Amniotic stem cell (primary cell): ENCODE measurements around the gene GRIK1.
"Not testable (repeated sequence)": the region's sequence is repeated elsewhere in the genome, so short reads cannot be mapped to it uniquely, and the experiment has no call there.

Experiments
- DNase-seq: peaks from one replicate; lab custom pipeline; 2025; lab: John Stamatoyannopoulos, UW

Gene GRIK1

DNA sequence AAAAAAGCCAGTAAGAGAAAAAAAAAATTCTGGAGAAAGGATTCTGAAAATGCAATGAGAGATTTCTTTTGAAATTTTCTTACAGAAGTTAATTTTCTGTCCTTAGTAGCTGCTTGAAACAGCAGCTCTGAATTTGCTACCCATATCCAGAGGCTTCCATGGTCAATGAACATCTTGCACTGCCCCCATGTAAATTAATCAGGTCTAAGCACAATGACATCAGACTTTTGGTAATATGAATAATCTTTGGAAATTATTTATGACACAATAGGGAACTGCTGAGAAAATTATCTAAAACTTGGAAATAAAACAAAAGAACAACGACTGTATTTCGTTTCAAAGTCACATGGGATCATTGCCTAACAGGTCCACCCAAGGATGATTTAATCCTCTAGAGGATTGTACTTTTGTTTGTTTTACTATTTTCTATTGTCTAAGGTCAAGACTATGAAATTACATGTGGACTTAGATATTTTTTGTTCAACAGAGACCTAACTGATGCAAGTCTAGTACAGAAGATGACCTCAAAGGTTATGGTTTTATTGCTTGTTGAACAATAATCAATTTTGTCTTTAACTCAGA lies 328.9 kb downstream of the GRIK1 start:
- no peak for DNase-seq

DNA sequence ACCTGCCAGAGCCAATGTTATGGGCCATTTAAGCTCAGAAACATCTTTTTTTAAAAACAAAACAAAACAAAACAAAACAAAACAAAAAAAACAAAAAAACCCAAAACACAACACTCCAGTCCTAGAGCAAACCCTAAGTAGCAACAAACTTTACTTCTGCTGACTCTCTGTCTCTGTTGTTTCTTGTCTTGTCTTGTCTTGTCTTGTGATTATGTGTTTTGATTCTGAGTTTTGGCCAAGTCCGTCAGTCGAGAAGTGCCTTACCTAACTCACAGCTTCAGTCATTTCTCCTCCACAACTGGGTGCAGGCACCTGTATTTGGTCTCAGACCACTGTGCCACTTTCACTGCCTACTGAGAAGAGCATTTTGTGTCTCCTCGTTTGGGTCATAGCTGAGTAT lies 333.2 kb downstream of the GRIK1 start:
- no peak for DNase-seq

DNA sequence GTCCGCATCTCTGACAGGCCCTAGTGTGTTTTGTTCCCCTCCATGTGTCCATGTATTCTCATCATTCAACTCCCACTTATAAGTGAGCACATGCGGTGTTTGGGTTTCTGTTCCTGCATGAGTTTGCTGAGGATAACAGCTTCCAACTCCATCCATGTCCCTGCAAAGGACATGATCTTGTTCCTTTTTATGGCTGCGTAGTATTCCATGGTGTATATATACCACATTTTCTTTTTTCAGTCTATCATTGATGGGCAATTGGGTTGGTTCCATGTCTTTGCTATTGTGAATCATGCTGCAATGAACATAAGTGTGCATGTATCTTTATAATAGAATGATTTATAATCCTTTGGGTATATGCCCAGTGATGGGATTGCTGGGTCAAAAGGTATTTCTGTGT lies 334.6 kb downstream of the GRIK1 start:
- not testable (repeated sequence) for DNase-seq

DNA sequence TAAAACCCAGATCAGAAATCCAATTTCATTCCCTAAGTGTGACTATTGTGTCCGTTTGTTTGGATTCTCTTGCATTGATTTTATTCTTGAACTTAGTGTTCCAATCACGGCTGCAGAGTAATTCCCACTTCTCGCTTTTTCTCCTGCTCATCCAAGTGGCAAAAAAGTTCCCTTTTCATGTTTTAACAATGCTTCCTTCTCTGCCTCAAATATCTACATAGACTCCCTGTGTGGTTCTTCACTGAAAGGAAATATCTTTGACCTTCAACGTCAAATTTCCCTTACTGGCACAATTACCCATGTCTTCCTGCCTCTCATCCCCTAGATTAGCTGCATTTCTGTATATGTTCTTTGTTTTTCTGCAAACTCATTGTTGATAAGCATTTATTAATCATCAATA lies 335.7 kb downstream of the GRIK1 start:
- no peak for DNase-seq

DNA sequence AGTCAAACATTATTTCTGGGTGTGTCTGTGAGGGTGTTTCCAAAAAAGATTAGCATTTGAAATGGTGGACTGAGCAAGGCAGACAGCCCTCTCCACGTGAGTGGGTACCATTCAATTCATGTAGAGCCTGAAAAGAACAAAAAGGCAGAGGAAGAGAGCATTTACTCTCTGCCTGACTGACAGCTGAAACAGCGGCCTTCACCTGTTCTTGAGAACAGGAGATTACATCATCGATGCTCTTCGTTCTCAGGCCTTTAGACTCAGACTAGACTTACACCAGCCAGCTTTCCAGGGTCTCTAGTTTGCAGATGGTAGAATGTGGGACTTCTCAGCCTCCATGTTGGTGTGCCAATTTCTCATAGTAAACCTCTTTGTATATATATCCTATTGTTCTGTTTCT lies 338.7 kb downstream of the GRIK1 start:
- no peak for DNase-seq

DNA sequence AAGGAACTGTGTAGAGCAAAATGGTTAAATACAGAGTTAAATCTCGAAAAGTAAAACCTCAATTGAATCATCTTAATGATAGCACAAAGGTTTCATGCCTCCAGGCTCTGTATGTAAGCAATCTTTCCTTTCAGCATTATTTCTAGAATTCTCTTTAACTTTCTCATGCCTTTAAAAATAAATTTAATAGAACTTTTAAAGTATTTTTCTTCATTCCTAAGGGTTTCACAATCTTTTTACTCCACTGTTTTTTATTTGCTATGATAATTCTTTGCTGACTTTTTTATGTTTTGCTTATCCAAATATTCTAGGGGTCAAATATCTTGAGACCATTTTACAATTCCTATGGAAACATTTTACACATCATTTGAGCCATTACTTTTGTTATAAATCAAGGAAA lies 353.1 kb downstream of the GRIK1 start:
- no peak for DNase-seq

DNA sequence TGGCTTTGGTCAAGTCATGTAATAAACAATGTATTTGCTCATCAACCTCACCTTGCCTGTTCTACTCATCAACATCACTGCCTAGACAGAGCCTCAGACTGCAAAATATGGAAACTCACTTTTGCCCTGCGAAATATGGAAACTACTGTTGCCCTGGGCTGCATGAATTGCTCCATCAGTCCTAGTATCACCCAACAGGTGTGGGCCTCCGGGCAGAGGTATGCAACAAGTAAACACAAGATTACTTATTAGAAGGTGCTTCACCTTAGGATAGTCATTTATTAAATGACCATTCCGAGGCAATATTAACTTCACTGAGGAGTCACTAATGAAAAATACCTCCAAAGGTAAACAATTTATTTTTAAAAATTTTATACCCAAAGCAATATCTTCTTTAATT lies 354.3 kb downstream of the GRIK1 start:
- DNase-seq: no peak

DNA sequence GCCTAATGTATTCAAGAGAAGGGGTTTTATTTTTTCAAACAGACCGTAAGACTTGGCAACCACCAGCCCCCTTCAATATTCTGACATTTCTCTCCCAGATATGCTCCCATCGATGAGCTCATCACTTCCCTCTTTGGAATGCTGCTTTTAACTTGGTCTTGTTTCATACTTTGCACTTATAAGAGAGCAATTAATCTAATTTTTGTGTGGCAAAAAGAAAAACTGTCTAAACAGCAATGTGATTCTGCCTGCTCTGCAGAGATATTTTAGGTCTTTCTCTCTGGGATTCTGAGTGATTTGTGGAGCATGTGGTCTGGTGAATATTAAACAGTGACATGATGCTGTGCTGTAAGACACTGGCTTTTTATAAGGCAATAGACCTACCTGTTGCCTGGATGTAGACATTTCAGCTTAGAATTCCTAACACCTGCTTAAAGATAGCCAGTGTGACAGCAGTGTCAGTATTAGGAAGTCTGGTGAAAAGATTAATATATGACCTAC lies 356.3 kb downstream of the GRIK1 start:
- no peak for DNase-seq

DNA sequence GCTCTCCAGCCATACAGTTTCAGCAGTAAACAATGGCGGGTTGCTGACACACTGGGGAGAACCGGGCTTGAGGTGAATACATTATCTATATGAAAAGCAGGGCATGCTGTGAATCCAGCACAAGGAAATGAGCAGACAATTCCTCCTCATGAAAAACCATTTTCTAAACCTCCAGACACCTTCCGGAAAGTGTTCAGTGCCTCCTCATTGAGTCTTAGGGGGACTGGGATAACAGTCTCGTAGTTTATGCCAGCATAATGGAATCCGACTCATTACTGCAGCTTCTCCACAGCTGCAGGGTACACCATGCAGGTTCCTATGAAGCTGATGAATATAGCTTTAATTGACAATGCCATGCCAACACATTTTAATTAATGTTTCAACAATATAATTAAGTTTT lies 356.9 kb downstream of the GRIK1 start:
- DNase-seq: no peak

DNA sequence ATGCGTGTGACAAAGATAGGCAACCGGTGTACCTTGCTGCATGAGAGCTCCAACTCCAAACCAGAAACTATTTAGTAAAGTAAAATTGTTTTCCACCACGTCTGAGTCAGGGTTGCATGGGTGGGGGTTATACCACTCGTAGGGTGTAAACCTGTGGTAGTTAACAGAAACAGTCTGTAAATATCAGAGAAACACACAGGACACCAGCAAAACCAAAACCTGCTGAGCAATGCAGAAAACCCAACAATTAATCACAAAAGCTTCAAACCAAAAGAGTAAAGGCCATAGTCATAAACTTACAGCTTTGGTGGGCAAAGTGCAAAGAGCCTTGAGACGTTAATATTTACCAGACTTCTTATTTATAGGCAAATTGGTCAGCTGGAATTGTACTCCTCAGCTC lies 358.4 kb downstream of the GRIK1 start:
- DNase-seq: no peak

DNA sequence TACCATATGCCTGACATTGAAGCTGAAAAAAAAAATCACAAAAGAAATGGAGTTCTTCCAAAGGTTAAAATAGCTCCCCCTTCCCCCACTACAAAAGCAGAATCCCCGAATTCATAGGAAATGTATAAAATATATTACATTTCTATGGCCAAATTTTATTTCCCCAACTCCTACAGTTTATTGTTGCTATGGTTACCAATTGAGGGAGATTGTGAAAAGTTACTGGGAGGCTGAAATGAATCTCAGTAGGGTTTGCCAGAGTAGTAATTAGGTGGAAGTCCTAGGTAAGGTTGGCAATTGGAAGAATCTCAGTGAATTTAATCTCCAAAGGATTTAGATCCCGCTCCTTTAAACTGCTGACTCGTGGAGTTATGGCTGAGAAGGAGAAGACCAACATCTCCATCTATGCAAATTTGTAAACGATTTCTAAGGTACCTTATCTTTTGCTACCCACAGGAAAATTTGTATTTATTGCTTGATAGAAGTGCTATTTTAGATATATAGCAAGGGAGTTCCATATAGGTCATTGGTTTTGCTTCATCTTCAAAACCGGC lies 359.0 kb downstream of the GRIK1 start:
- no peak for DNase-seq

DNA sequence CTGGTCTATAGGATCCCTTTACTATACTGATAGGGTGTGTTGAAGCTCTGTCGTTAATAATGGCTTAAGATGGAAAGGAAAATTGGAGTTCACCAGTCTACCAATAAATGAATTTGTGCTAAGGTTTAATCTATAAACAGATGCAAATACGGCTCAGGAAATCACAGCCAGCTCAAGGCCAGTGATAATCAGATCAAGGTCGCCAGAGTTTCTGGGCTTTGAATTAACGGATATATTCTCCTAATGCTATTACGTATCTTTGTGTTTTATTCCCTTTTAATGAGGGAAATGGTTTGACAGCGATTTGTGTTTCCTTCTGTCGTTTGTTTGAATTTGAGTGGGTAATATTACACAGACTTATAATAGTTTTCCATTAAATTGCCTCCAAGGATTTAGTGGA lies 361.5 kb downstream of the GRIK1 start:
- DNase-seq: no peak

DNA sequence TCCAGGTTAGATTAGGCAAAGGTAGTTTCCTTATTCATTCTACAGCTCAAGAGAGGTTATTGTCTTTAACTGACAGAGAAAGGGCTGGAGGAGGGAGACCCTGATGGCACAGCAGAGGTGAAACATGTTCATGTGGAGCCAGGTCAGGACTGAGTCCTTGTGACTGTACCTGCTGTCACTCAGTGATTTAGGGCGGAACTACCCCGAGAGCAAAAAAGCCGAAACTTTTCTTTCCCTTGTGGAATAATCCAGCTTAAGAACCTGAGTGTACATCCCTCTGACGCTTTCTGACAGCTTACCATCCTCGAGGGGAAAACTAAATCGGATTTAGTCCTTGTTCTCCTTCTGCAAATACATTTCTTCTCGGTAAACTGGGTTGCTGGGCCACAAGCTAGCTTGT lies 367.8 kb downstream of the GRIK1 start:
- no peak for DNase-seq

DNA sequence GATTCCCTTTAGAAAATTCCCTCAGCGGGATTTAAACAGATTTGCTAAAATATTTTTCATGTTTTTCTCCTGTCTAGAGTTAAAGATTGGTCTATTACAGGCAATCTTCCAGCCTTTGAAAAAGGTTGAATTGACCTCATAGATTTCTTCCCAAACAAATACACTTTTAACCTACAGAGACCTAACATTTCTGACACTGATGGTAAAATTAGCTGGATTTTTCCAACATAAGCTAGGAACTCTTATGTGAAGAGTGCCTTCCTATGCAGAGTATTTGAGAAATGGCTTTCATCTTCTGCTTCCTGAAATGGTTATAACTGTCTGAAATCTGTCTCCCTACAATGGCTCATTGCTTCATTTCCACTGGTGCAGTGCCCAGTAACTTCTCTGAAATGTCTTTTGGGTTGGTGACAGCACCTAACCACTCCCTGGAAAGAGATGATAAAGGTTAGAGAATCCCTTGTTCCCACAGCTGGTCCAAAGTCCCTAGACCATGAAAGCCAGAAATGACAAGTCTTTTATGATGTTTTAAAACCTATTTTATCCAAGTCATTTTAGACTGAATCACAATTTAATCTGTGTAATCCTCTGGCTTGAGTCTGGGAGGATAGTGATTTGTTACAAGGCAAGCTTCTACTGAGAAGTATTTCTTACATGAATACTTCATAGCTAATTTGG lies 371.6 kb downstream of the GRIK1 start:
- no peak for DNase-seq

DNA sequence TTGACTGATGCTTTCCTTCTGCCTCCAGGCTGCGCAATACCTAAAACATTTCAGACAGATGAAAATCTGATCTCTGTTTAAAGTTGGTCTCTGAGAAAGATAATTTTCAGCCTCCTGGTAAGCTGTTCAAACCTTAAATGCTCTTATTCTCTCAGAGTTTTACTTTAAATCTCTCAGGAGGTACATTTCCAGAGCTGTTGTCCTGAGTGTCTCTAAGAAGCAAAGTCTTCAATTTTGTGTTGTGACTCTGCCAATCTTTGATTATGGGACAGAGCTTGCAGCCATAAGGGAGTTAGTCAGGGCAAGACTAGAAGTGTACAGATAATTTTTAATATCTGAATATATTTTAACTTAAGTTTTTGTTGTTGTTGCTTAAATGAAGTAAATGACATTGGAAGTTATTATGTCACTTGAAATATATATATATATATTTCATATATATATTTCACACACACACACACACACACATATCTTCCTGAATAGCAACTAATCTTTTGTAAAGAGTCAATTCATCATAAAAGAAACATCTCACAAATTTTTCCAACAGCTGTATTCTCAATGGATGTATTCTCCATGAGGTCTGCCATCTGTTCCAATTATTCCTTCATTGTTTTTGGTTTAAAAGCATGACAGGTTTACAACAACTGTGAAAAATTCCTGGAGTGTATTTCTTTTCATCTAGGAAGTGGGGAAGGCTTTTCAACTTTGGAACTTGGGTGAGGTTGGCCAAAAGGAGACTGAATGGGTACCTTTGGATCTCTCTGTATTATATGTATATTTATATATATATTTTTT lies 381.7 kb downstream of the GRIK1 start:
- no peak for DNase-seq

DNA sequence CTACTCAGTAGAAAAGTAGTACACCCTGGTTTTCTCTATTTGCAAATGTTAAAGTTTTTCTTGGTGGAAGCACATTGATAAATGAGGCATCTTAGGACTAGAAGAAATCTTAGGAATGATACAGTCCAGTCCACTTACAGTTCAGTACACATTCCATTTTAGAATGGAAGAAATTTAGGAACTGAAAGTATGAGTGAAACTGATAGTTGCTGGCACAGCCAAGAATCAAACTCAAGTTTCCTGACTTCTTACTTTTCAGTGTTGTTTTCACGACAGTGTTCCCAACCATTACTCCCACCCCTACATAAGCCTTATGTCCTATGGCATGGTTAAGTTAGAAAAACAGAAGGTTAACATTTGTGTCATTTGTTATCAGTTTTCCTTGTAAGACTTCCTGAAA lies 382.6 kb downstream of the GRIK1 start:
- no peak for DNase-seq

DNA sequence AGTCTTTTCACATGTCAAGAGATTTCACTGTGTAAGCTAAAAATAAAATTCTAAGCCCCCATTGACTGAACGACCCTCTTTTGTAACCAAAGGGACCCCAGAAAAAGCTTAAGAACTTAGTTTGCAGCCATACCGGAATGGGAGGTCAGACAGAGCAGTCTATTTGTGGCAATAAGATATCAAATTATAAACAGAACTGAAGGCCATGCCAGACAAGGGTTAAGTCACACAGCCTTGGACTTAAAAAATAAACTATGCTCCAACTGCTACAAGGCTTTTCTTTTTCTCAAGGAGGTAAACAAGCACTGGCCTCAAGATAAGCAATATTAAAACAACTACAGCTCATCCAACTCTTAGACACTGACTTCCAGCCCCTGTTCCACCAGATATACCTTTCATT lies 384.2 kb downstream of the GRIK1 start:
- DNase-seq: no peak

DNA sequence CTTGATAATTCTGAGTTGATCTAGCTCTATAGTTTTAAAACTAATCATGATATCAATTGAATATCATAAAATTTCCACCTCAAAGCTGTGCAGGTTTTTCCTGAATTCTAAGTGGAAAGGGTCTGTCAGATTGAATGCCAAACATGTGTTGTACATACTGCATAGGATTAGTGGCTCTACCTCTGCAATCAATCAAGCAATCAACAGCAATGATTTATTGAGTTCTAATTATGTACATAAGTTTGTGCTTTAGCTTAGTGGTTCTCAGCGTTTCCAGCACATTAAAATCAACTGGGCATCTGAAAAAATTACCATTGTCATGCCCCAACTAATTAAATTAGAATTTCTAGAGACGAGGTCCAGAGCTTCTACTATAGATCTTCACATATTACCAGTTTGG lies 389.6 kb downstream of the GRIK1 start:
- DNase-seq: no peak

DNA sequence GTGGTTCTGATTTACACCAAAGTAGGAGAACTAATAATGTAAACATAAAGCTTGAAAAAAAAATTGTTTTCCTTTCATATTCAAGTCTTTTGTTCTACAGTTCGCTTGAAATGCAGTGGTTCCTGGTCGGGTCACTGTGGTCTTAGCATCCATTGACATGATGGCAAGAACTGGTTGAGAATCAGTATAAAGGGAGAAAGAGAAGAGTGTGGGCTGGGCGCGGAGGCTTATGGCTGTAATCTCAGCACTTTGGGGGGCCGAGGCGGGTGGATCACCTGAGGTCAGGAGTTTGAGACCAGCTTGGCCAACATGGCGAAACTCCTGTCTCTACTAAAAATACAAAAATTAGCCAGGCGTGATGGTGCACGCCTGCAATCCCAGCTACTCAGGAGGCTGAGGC lies 390.2 kb downstream of the GRIK1 start:
- DNase-seq: no peak

DNA sequence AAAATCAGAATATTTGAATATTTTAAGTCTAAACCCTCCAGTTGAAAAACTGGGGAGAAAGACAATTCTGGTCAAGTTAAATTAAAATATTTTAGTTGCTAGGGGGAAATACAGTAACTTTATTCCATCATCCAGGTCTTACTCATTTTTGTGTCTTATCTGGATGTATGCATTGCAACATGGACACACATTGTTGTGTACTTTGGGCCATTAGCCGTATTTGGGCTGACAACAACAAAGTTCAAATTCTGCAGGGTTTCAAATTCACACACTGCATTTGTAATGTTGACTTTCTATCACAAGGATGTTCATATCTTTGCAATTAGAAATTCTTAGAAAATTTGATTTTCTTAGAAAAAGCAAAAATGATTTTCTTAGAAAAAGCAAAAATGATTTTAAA lies 391.8 kb downstream of the GRIK1 start:
- DNase-seq: no peak

DNA sequence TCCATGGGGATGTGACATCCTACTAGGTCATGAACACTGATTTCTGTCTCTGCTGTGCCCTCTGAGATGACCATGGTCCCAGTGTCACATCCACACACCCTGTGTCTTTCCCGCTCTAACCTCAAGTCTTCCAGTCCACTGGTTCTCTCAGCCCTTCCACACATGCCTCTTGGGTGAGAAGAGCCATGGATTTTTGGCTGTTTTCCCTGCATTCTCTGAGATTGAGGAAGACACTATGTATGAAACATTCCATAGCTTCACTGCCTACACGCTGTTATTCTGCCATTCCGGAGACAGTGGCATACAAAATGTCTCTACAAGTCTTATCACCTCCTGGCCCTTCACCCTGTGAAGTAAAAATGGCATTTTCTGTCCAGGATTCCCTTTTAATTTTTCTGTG lies 393.7 kb downstream of the GRIK1 start:
- DNase-seq: no peak

DNA sequence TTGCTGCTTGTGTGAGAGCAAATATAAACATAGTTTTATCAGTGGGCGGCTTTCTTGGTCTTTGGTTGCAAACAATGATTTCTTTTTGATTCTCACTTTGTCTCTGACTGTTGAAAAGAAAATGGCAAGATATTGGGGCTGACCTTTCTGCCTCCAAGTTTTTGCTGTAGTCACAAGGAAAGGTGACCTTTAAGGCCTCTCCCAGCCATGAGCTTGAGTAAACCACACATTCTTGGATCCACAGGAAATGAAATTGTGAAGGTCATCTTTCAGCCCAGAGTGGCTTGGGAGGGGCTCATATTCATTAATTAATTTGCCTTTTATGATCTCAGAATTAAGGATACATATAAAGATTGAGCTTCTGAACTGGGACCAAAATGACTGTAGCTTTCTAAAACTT lies 399.5 kb downstream of the GRIK1 start:
- no peak for DNase-seq

DNA sequence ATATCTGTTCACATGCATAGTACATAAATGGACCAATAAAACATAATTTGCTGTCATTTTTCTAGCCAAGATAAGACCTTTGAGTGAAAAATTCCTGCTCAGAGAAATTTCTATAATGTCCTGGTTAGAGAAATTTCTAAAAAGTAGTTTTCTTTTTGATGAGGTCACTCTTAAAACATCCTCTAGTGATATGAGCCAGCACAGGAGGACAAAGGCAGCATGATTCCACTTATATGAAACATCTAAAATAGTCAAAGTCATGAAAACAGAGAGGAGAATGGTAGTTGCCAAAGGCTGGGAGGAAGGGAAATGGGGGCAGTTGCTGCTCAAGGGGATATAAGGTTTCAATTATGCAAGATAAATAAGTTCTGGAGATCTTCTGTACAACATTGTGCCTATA lies 401.7 kb downstream of the GRIK1 start:
- no peak for DNase-seq
